WI38 (cell line): ENCODE measurements around the gene CERCAM.
A peak's percentile ranks its signal among the peaks of the same experiment; 100 is the strongest.

Source experiments
- H3K4me3 ChIP-seq: 2 replicates; pipeline ENCODE4 v1.5.1; 2011; ENCODE audit warnings: low read depth, mild to moderate bottlenecking, control low read depth, low read length
- CTCF ChIP-seq: IDR thresholded peaks from 2 replicates; pipeline ENCODE4 v1.5.1; 2012; ENCODE audit warnings: low read depth, mild to moderate bottlenecking, control low read depth, low read length

The CERCAM gene

GRCh38 chr9:128420651-128421481, at the start of gene CERCAM:
TSS of gene CERCAM (plus strand) at chr9:128420857. CDS start at chr9:128420878, 21 bp downstream.
- H3K4me3 ChIP-seq = peak within 1 kb of the TSS; percentile 81
- no peak for TF ChIP-seq CTCF

- peak overlapping the region; percentile 98 for H3K4me3 ChIP-seq
- no peak for TF ChIP-seq CTCF
Observed at GRCh38 chr9:128371630-128372117, 49.0 kb upstream of the CERCAM start.

- TF ChIP-seq CTCF = no peak
- peak overlapping the region; percentile 98 for H3K4me3 ChIP-seq
Observed at GRCh38 chr9:128372188-128372641, 48.4 kb upstream of the CERCAM start.

- peak overlapping the region; percentile 98; the same call in 1 of the 2 replicates for H3K4me3 ChIP-seq
- TF ChIP-seq CTCF = no peak
Observed at GRCh38 chr9:128372784-128373183, 47.9 kb upstream of the CERCAM start.

GRCh38 chr9:128374221-128374675, 46.4 kb upstream of the CERCAM start:
- H3K4me3 ChIP-seq = no peak overlapping the region
- TF ChIP-seq CTCF = no peak

GRCh38 chr9:128375865-128376264, 44.8 kb upstream of the CERCAM start:
- TF ChIP-seq CTCF = no peak
- H3K4me3 ChIP-seq = no peak overlapping the region

GRCh38 chr9:128382261-128382660, 38.4 kb upstream of the CERCAM start:
- no peak for TF ChIP-seq CTCF

More at GRCh38 chr9:128382261-128382660, 38.4 kb upstream of the CERCAM start:
- H3K4me3 ChIP-seq = no peak overlapping the region
